Neural cell (in vitro differentiated cells): Measurements from ENCODE around the gene ELK3. TPM values are rescaled to one million over a fixed set of nuclear protein-coding genes. Genes with fewer than 3 reads are reported as not detected.

Experiments
- H2AFZ ChIP-seq: fragments of 200-600, 300-800 bp; sonication (generic), shearing (Covaris generic); 2 replicates; pipeline ENCODE4 v1.6.0; 2014; ENCODE audit warnings: low read depth, mild to moderate bottlenecking, antibody characterized with exemption, low read length, moderate library complexity
- H3F3A ChIP-seq: fragments of 200-600 bp; shearing (Covaris generic); 2 replicates; pipeline ENCODE4 v1.6.1; 2016; ENCODE audit warnings: mild to moderate bottlenecking, moderate library complexity, mixed read lengths, antibody characterized with exemption, low read length; ENCODE audit not compliant: insufficient read depth, poor library complexity, severe bottlenecking
- H3K27ac ChIP-seq: fragments of 200-600, 300-800 bp; sonication (generic), shearing (Covaris generic); 2 replicates; pipeline ENCODE4 v1.5.1; 2014; ENCODE audit warnings: mild to moderate bottlenecking, low read length, moderate library complexity
- H3K27me3 ChIP-seq: fragments of 300-800, 200-600 bp; sonication (generic), shearing (Covaris generic); 2 replicates; pipeline ENCODE4 v1.6.0; 2014; ENCODE audit warnings: mild to moderate bottlenecking, low read depth, low read length, moderate library complexity; ENCODE audit not compliant: insufficient read depth
- H3K36me3 ChIP-seq: fragments of 300-800, 200-600 bp; sonication (generic), shearing (Covaris generic); 2 replicates; pipeline ENCODE4 v1.5.1; 2014; ENCODE audit warnings: mild to moderate bottlenecking, antibody characterized with exemption, low read length, moderate library complexity; ENCODE audit not compliant: insufficient read depth
- H3K4me2 ChIP-seq: fragments of 300-800, 200-600 bp; sonication (generic), shearing (Covaris generic); 2 replicates; pipeline ENCODE4 v1.6.0; 2014; ENCODE audit warnings: mild to moderate bottlenecking, low read length
- H3K4me3 ChIP-seq: fragments of 300-800, 200-600 bp; sonication (generic), shearing (Covaris generic); 2 replicates; pipeline ENCODE4 v1.5.1; 2014; ENCODE audit warnings: mild to moderate bottlenecking, low read length, moderate library complexity
- H3K79me2 ChIP-seq: fragments of 200-600 bp; shearing (Covaris generic); replicated peaks from 2 replicates; pipeline ENCODE4 v1.6.0; 2014; ENCODE audit warnings: mild to moderate bottlenecking, low read length, moderate library complexity; ENCODE audit not compliant: insufficient read depth
- H3K9ac ChIP-seq: fragments of 300-800, 200-600 bp; sonication (generic), shearing (Covaris generic); 2 replicates; pipeline ENCODE4 v1.6.1; 2016; ENCODE audit warnings: mild to moderate bottlenecking, low read length, mixed read lengths
- H3K9me2 ChIP-seq: fragments of 200-600 bp; shearing (Covaris generic); 2 replicates; pipeline ENCODE4 v1.6.1; 2016; ENCODE audit warnings: mild to moderate bottlenecking, low read length, mixed read lengths; ENCODE audit not compliant: insufficient read depth
- H3K9me3 ChIP-seq: fragments of 200-600, 300-800 bp; sonication (generic), shearing (Covaris generic); 2 replicates; pipeline ENCODE4 v1.6.1; 2016; ENCODE audit warnings: mild to moderate bottlenecking, mixed run types, low read length, moderate library complexity, mixed read lengths
- H4K20me1 ChIP-seq: fragments of 200-600 bp; shearing (Covaris generic); 2 replicates; pipeline ENCODE4 v1.6.1; 2016; ENCODE audit warnings: mild to moderate bottlenecking, mixed run types; ENCODE audit not compliant: insufficient read depth
- EP300 ChIP-seq: fragments of 450-650 bp; conservative IDR thresholded peaks from 2 replicates; pipeline ENCODE4 v1.6.1; 2014; ENCODE audit warnings: antibody characterized with exemption, mild to moderate bottlenecking, moderate library complexity; ENCODE audit not compliant: poor library complexity, severe bottlenecking
- EZH2 ChIP-seq: fragments of 200-600, 300-800 bp; shearing (Covaris generic), sonication (generic); IDR thresholded peaks from 2 replicates; pipeline ENCODE4 v1.6.1; 2014; ENCODE audit warnings: antibody characterized with exemption, low read length, borderline replicate concordance, mild to moderate bottlenecking; ENCODE audit not compliant: insufficient read depth, poor library complexity, severe bottlenecking
- MXI1 ChIP-seq: fragments of 450-650 bp; conservative IDR thresholded peaks from 2 replicates; pipeline ENCODE4 v1.6.1; 2014; ENCODE audit warnings: antibody characterized with exemption, mild to moderate bottlenecking; ENCODE audit not compliant: poor library complexity, severe bottlenecking
- POLR2AphosphoS5 ChIP-seq: IDR thresholded peaks from 2 replicates; pipeline ENCODE4 v1.6.1; 2012
- RAD21 ChIP-seq: fragments of 450-650 bp; conservative IDR thresholded peaks from 2 replicates; pipeline ENCODE4 v1.6.1; 2014; ENCODE audit warnings: antibody characterized with exemption, mild to moderate bottlenecking, moderate library complexity
- SMC3 ChIP-seq: fragments of 450-650 bp; conservative IDR thresholded peaks from 2 replicates; pipeline ENCODE4 v1.6.1; 2014; ENCODE audit warnings: antibody characterized with exemption, mild to moderate bottlenecking, moderate library complexity; ENCODE audit not compliant: poor library complexity
- TAF1 ChIP-seq: IDR thresholded peaks from 2 replicates; pipeline ENCODE4 v1.6.1; 2012; ENCODE audit warnings: low read depth
- polyA plus RNA-seq: library from polyadenylated mRNA; depleted of rRNA; stranded (reverse); fragments of >200 nt; gene quantifications from 2 replicates; pipeline ENCODE4 v1.2.3, GENCODE V29; 2014
- TF ChIP-seq, protein P1 (sequence below): IDR thresholded peaks from 2 replicates; pipeline ENCODE4 v1.6.1; 2012; ENCODE audit warnings: borderline replicate concordance
- TF ChIP-seq, protein P2 (sequence below): fragments of 450-650 bp; IDR thresholded peaks from 2 replicates; pipeline ENCODE4 v1.5.1; 2014; ENCODE audit warnings: antibody characterized with exemption, mild to moderate bottlenecking, moderate library complexity; ENCODE audit not compliant: poor library complexity, severe bottlenecking

Gene ELK3
- polyA plus RNA-seq, 1 donor from 2014 or later = 0.10 TPM

DNA sequence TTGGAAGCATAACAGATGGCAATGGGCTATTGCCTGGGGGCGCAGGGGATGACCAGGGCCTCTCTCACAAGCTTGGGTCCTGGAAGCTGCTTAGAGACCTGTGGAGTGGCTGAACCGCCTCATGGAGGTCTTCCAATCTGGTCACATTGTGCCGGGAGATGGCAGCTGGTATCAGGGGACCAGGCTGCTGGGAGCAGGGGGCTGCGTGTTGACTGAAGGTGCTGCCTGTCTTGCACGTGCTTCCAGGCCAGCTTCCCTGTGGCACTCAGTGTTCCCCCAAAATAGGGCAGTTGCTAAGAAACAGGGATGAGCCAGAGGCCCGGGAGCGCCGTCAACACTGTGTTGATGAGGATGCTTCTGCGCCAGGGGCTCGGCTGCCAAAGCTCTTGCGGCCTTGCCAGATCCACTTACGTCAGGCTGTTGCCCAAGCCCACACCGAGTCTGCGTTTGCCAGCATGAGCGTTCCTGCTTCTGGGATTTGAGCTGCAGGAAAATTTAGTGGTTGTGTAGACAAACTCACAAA lies 39.8 kb downstream of the ELK3 start:
- H3K9me3 ChIP-seq = no peaks in the 10 kb centered on the region
- H4K20me1 ChIP-seq = no peaks in the 10 kb centered on the region
- H3K27me3 ChIP-seq = no peaks in the 10 kb centered on the region
- no peaks in the 10 kb centered on the region for H3K36me3 ChIP-seq
- H3K9me2 ChIP-seq = no peaks in the 10 kb centered on the region
- no peaks in the 10 kb centered on the region for H3K79me2 ChIP-seq
- no peak overlapping the region for H3K27ac ChIP-seq
- no peaks in the 10 kb centered on the region for H3F3A ChIP-seq
- no peak overlapping the region for H2AFZ ChIP-seq
- no peak for TF ChIP-seq SMC3
- TF ChIP-seq, protein P1, sequence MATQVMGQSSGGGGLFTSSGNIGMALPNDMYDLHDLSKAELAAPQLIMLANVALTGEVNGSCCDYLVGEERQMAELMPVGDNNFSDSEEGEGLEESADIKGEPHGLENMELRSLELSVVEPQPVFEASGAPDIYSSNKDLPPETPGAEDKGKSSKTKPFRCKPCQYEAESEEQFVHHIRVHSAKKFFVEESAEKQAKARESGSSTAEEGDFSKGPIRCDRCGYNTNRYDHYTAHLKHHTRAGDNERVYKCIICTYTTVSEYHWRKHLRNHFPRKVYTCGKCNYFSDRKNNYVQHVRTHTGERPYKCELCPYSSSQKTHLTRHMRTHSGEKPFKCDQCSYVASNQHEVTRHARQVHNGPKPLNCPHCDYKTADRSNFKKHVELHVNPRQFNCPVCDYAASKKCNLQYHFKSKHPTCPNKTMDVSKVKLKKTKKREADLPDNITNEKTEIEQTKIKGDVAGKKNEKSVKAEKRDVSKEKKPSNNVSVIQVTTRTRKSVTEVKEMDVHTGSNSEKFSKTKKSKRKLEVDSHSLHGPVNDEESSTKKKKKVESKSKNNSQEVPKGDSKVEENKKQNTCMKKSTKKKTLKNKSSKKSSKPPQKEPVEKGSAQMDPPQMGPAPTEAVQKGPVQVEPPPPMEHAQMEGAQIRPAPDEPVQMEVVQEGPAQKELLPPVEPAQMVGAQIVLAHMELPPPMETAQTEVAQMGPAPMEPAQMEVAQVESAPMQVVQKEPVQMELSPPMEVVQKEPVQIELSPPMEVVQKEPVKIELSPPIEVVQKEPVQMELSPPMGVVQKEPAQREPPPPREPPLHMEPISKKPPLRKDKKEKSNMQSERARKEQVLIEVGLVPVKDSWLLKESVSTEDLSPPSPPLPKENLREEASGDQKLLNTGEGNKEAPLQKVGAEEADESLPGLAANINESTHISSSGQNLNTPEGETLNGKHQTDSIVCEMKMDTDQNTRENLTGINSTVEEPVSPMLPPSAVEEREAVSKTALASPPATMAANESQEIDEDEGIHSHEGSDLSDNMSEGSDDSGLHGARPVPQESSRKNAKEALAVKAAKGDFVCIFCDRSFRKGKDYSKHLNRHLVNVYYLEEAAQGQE = no peak
- no peak for TF ChIP-seq EP300
- TF ChIP-seq POLR2AphosphoS5 = no peak
- no peak for TF ChIP-seq MXI1
- TF ChIP-seq, protein P2, sequence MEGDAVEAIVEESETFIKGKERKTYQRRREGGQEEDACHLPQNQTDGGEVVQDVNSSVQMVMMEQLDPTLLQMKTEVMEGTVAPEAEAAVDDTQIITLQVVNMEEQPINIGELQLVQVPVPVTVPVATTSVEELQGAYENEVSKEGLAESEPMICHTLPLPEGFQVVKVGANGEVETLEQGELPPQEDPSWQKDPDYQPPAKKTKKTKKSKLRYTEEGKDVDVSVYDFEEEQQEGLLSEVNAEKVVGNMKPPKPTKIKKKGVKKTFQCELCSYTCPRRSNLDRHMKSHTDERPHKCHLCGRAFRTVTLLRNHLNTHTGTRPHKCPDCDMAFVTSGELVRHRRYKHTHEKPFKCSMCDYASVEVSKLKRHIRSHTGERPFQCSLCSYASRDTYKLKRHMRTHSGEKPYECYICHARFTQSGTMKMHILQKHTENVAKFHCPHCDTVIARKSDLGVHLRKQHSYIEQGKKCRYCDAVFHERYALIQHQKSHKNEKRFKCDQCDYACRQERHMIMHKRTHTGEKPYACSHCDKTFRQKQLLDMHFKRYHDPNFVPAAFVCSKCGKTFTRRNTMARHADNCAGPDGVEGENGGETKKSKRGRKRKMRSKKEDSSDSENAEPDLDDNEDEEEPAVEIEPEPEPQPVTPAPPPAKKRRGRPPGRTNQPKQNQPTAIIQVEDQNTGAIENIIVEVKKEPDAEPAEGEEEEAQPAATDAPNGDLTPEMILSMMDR = no peak
- no peak for TF ChIP-seq TAF1
- TF ChIP-seq EZH2 = no peak
- no peak for TF ChIP-seq RAD21
- no peak overlapping the region for H3K4me2 ChIP-seq
- H3K4me3 ChIP-seq = no peak overlapping the region
- no peak overlapping the region for H3K9ac ChIP-seq

DNA sequence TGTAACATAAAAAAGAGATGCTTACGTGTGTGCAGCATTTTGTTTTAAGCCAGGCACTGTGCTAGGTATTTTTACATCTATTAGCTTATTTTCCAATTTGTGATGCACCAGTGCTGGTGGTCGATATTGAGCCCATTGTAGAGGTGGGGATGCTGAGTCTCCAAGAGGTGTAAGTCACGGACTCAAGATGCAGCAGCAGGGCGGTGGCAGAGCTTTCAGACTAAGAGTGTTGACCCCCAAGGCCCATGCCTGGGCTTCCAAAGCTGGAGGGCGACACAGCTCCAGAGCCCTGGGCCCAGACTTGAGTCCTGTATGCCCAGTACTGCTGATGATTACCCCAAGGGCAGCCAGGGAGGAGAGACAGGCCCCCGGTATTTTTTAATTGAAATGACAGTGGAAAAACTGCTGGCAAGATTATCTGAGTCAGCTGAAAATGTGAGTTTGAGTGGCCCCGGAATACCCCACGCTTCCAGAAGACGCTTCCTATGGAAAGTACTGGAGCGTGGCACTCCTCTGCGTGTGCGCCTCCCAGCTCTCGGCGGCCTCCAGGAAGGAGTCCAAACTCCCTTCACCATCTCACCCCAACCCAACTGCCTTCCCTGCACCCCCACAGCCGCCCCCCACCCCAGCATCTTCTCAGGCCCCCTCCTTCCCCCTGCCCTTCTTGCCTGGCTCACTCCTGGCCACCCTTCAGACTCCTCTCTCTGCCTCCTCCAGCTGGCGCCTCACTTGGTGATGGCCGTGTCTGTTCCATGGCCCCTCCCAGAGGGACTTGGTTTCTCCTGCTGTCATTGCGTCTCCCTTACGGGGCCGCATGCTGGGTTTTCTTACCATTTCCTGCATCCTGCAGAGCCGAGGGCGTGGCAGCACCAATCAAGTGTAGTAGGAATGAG lies 40.7 kb downstream of the ELK3 start:
- Histone ChIP-seq H3K9me2 (no peaks in the 10 kb centered on the region), H3K27me3 (no peaks in the 10 kb centered on the region), H3K27ac (no peak overlapping the region), H3K4me2 (no peak overlapping the region), H3K36me3 (no peaks in the 10 kb centered on the region), H3K9ac (no peak overlapping the region), H3K79me2 (no peaks in the 10 kb centered on the region), H3K9me3 (no peaks in the 10 kb centered on the region), H3K4me3 (no peak overlapping the region), H4K20me1 (no peaks in the 10 kb centered on the region), H2AFZ (no peak overlapping the region), H3F3A (no peaks in the 10 kb centered on the region)
- TF ChIP-seq, protein P2 = no peak
- TF ChIP-seq, protein P1 = no peak
- TF ChIP-seq EZH2 = no peak
